Thymus (tissue), 11 donors: ENCODE measurements around the gene TPPP2. TPM values are rescaled to one million over a fixed set of nuclear protein-coding genes. Genes with fewer than 3 reads are reported as not detected.

Source experiments
- DNase-seq, 9 donors: peaks; one replicate each; pipeline ENCODE4 v3.0.0-alpha.2; 2013; ENCODE audit warnings: low spot score in 9 of 9, low read depth in 6 of 9, missing footprints in 1 of 9
- H3K27ac ChIP-seq, 2 donors: one replicate each; pipeline ENCODE4 v1.5.1; 2013; ENCODE audit warnings: control low read depth in 1 of 2, low read depth in 1 of 2, low read length in 1 of 2, mild to moderate bottlenecking in 1 of 2, moderate library complexity in 1 of 2
- H3K27me3 ChIP-seq, 2 donors: one replicate each; pipeline ENCODE4 v1.5.1; 2013; ENCODE audit warnings: low read length in 1 of 2; ENCODE audit not compliant: control insufficient read depth in 2 of 2, insufficient read depth in 1 of 2
- H3K36me3 ChIP-seq, 2 donors: one replicate each; pipeline ENCODE4 v1.5.1; 2013; ENCODE audit warnings: low read length in 1 of 2, mild to moderate bottlenecking in 1 of 2, moderate library complexity in 1 of 2; ENCODE audit not compliant: control insufficient read depth in 2 of 2, insufficient read depth in 2 of 2
- H3K4me1 ChIP-seq, 2 donors: one replicate each; pipeline ENCODE4 v1.5.1; 2013; ENCODE audit warnings: low read length in 2 of 2; ENCODE audit not compliant: control insufficient read depth in 2 of 2, insufficient read depth in 2 of 2
- H3K4me3 ChIP-seq, 2 donors: one replicate each; pipeline ENCODE4 v1.5.1; 2013; ENCODE audit warnings: low read length in 2 of 2, control low read depth in 1 of 2, mild to moderate bottlenecking in 1 of 2
- H3K9me3 ChIP-seq, 2 donors: one replicate each; pipeline ENCODE4 v1.5.1; 2013; ENCODE audit warnings: low read length in 1 of 2, mild to moderate bottlenecking in 1 of 2; ENCODE audit not compliant: control insufficient read depth in 2 of 2, insufficient read depth in 1 of 2
- WGBS: extraction: QIAGEN DNeasy Blood & Tissue Kit; methylation state at CpG from one replicate; pipeline ENCODE4 v1.1.7; 2013; 5-methylcytosine and 5-hydroxymethylcytosine counted together
- polyA plus RNA-seq: library from polyadenylated mRNA; stranded (reverse); fragments of 200-250 nt; gene quantifications from one replicate; pipeline ENCODE4 v1.2.3, GENCODE V29; 2013
- total RNA-seq: library from RNA; stranded (reverse); fragments of 120-200 nt; gene quantifications from one replicate; pipeline ENCODE4 v1.2.4, GENCODE V29; 2013
- donor health status: healthy.

TPPP2 gene
- total and polyA plus RNA-seq, 2 donors, result 0.30 TPM; not detected in 1

- Histone ChIP-seq H3K27ac (no peak overlapping the region), H3K27me3 (peaks cover 0 to 7% of the 10 kb centered on the region in 2 donors), H3K36me3 (no peaks in the 10 kb centered on the region), H3K4me3 (no peak overlapping the region), H3K4me1 (no peaks in the 10 kb centered on the region), H3K9me3 (no peaks in the 10 kb centered on the region)
- no peak for DNase-seq
- 85% methylated on average over 1 of the region's 1 CpG for WGBS
Measured at GRCh38 chr14:21011136-21011535, 18.9 kb upstream of the TPPP2 start.

- no peaks in the 10 kb centered on the region for H3K36me3 ChIP-seq
- H3K4me3 ChIP-seq, result no peak overlapping the region
- under 1% methylated on average over 4 of the region's 4 CpGs for WGBS
- H3K4me1 ChIP-seq, result no peaks in the 10 kb centered on the region
- peak; percentile 49 to 87 (median 81) for DNase-seq
- H3K9me3 ChIP-seq, result no peaks in the 10 kb centered on the region
- H3K27ac ChIP-seq, result no peak overlapping the region
- peaks cover 0 to 19% of the 10 kb centered on the region in 2 donors for H3K27me3 ChIP-seq
Measured at GRCh38 chr14:21014761-21015190, 15.2 kb upstream of the TPPP2 start.

- 93% methylated on average over 6 of the region's 6 CpGs for WGBS
- no peak for DNase-seq
- Histone ChIP-seq H3K27me3 (peaks cover 0 to 21% of the 10 kb centered on the region in 2 donors), H3K27ac (no peak overlapping the region), H3K36me3 (no peaks in the 10 kb centered on the region), H3K4me3 (no peak overlapping the region), H3K4me1 (no peaks in the 10 kb centered on the region), H3K9me3 (no peaks in the 10 kb centered on the region)
Measured at GRCh38 chr14:21015312-21015711, 14.7 kb upstream of the TPPP2 start.

- H3K27ac ChIP-seq, result no peak overlapping the region
- no peak overlapping the region for H3K4me3 ChIP-seq
- no peaks in the 10 kb centered on the region for H3K4me1 ChIP-seq
- no peaks in the 10 kb centered on the region for H3K36me3 ChIP-seq
- DNase-seq, result no peak
- no peaks in the 10 kb centered on the region for H3K9me3 ChIP-seq
- 69% methylated on average over 9 of the region's 9 CpGs for WGBS
- H3K27me3 ChIP-seq, result peaks cover 0 to 27% of the 10 kb centered on the region in 2 donors
Measured at GRCh38 chr14:21016413-21017190, 13.4 kb upstream of the TPPP2 start.

GRCh38 chr14:21017528-21018245 lies 12.3 kb upstream of the TPPP2 start:
- H3K27ac ChIP-seq, result no peak overlapping the region
- no peaks in the 10 kb centered on the region for H3K9me3 ChIP-seq
- DNase-seq, result no peak
- no peaks in the 10 kb centered on the region for H3K36me3 ChIP-seq
- H3K27me3 ChIP-seq, result peaks cover 0 to 37% of the 10 kb centered on the region in 2 donors
- H3K4me3 ChIP-seq, result no peak overlapping the region
- WGBS, result 86% methylated on average over 28 of the region's 28 CpGs
- no peaks in the 10 kb centered on the region for H3K4me1 ChIP-seq

GRCh38 chr14:21018286-21018685 lies 11.7 kb upstream of the TPPP2 start:
- Histone ChIP-seq H3K36me3 (no peaks in the 10 kb centered on the region), H3K27ac (no peak overlapping the region)

GRCh38 chr14:21018781-21019180 lies 11.2 kb upstream of the TPPP2 start:
- no peak for DNase-seq
- H3K27me3 ChIP-seq, result peaks cover 3 to 44% of the 10 kb centered on the region in 2 donors
- H3K4me3 ChIP-seq, result no peak overlapping the region
- WGBS, result 100% methylated on average over 3 of the region's 3 CpGs
- no peak overlapping the region for H3K27ac ChIP-seq
- H3K9me3 ChIP-seq, result no peaks in the 10 kb centered on the region
- H3K36me3 ChIP-seq, result no peaks in the 10 kb centered on the region
- peaks cover under 1% of the 10 kb centered on the region in 2 donors for H3K4me1 ChIP-seq

More at GRCh38 chr14:21018286-21018685, 11.7 kb upstream of the TPPP2 start:
- DNase-seq, result no peak
- Histone ChIP-seq H3K9me3 (no peaks in the 10 kb centered on the region), H3K4me3 (no peak overlapping the region), H3K4me1 (no peaks in the 10 kb centered on the region), H3K27me3 (peaks cover 0 to 39% of the 10 kb centered on the region in 2 donors)
- 96% methylated on average over 7 of the region's 7 CpGs for WGBS

GRCh38 chr14:21019366-21019765 lies 10.7 kb upstream of the TPPP2 start:
- H3K36me3 ChIP-seq, result no peaks in the 10 kb centered on the region
- H3K4me1 ChIP-seq, result peaks cover 6% of the 10 kb centered on the region in 2 donors
- DNase-seq, result no peak
- 81% methylated on average over 1 of the region's 1 CpG for WGBS
- no peaks in the 10 kb centered on the region for H3K9me3 ChIP-seq
- no peak overlapping the region for H3K4me3 ChIP-seq
- no peak overlapping the region for H3K27ac ChIP-seq
- peaks cover 8 to 50% of the 10 kb centered on the region in 2 donors for H3K27me3 ChIP-seq

GRCh38 chr14:21020977-21021545 lies 9.0 kb upstream of the TPPP2 start:
- WGBS, result 94% methylated on average over 5 of the region's 5 CpGs
- Histone ChIP-seq H3K27ac (no peak overlapping the region), H3K36me3 (no peaks in the 10 kb centered on the region), H3K9me3 (no peaks in the 10 kb centered on the region), H3K4me1 (peaks cover 7 to 15% of the 10 kb centered on the region in 2 donors), H3K4me3 (no peak overlapping the region), H3K27me3 (peaks cover 14 to 66% of the 10 kb centered on the region in 2 donors)
- no peak for DNase-seq
